ENCODE results near the gene HBG1.

- TF ChIP-seq CTCF (IDR thresholded peaks at IDR 0.05; ENCODE audit: insufficient read depth, low read depth, low read length): no peak
- no peak for TF ChIP-seq EZH2 (IDR thresholded peaks at IDR 0.05; ENCODE audit: insufficient read depth, low read length)
These were observed 24.8 kb downstream of the HBG1 start for GRCh38 chr11:5224538-5225479.

Data from astrocyte (in vitro differentiated cells and primary cell).